Neural cell (in vitro differentiated cells): ENCODE results near the gene C1orf115.

ENCODE experiments used
- CTCF ChIP-seq: fragments of 450-650 bp; IDR thresholded peaks from 2 replicates; pipeline ENCODE4 v1.5.1; 2014; ENCODE audit warnings: antibody characterized with exemption, mild to moderate bottlenecking, moderate library complexity; ENCODE audit not compliant: poor library complexity, severe bottlenecking
- REST ChIP-seq: IDR thresholded peaks from 2 replicates; pipeline ENCODE4 v1.6.1; 2012; ENCODE audit warnings: borderline replicate concordance
- TAF1 ChIP-seq: IDR thresholded peaks from 2 replicates; pipeline ENCODE4 v1.6.1; 2012; ENCODE audit warnings: low read depth

GRCh38 chr1:220748089-220748934 is 58.1 kb downstream of the C1orf115 start, which contains the start of gene MTARC2:
- TF ChIP-seq CTCF (no peak), REST (no peak), TAF1 (no peak)
